ENCODE data around the gene GPD1. TPM values are rescaled to one million over a fixed set of nuclear protein-coding genes. Genes with fewer than 3 reads are reported as not detected.

Gene GPD1
- polyA plus RNA-seq: not detected

GRCh38 chr12:50103767-50104321 is at the start of gene GPD1:
GPD1 (plus strand) TSS chr12:50104008; CDS start chr12:50104051, 43 bp downstream.
- Mint-ChIP-seq H3K9me3 (no peaks in the 10 kb centered on the region), H3K27ac (peak within 1 kb of the TSS in 2 of 3 donors; percentile 64), H3K4me1 (peaks cover 4 to 11% (median 6%) of the 10 kb centered on the region in 3 donors), H3K4me3 (no peak within 1 kb of the TSS), H3K36me3 (peaks cover 1% of the 10 kb centered on the region), H3K27me3 (no peaks in the 10 kb centered on the region)

- H3K4me3 Mint-ChIP-seq: peak overlapping the region; percentile 27 to 91 (median 70)
- peaks cover 8 to 15% (median 14%) of the 10 kb centered on the region in 3 donors for H3K4me1 Mint-ChIP-seq
- no peaks in the 10 kb centered on the region for H3K36me3 Mint-ChIP-seq
- no peaks in the 10 kb centered on the region for H3K9me3 Mint-ChIP-seq
- H3K27ac Mint-ChIP-seq: peak overlapping the region in 1 of 3 donors; percentile 2
- H3K27me3 Mint-ChIP-seq: peaks cover 34% of the 10 kb centered on the region
Measured at GRCh38 chr12:50055831-50056638, 47.8 kb upstream of the GPD1 start.

DNA sequence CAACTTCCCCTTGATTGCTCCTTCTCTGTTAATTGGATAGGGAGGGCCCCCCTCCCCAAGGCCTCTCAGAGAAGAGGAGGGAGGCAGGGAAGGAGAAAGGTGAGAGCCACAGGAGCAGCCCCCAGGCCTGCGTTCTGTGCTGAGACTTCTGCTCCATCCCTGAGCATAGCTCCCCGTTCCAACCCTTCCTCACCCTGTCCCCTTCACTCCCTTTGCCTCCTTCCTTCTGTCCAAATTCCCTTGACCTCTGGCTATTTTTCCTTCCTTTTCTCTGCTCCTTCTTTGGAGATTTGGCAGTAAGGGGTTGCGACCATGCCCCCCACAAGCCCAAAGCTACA is 47.2 kb upstream of the GPD1 start:
- no peaks in the 10 kb centered on the region for H3K36me3 Mint-ChIP-seq
- H3K27me3 Mint-ChIP-seq: peaks cover 39% of the 10 kb centered on the region
- H3K4me3 Mint-ChIP-seq: peak overlapping the region; percentile 50 to 91 (median 86)
- peaks cover 8 to 15% (median 14%) of the 10 kb centered on the region in 3 donors for H3K4me1 Mint-ChIP-seq
- H3K9me3 Mint-ChIP-seq: no peaks in the 10 kb centered on the region
- H3K27ac Mint-ChIP-seq: peak overlapping the region in 2 of 3 donors; percentile 2 to 43

GRCh38 chr12:50057000-50057841 is 46.6 kb upstream of the GPD1 start, which contains the start of gene ASIC1:
ASIC1 (plus strand) TSS chr12:50057596; CDS start chr12:50058767, 1,171 bp downstream.
- Mint-ChIP-seq H3K4me3 (peak within 1 kb of the TSS; percentile 50 to 94 (median 86)), H3K27me3 (peaks cover 44% of the 10 kb centered on the region), H3K9me3 (no peaks in the 10 kb centered on the region), H3K4me1 (peaks cover 8 to 14% (median 14%) of the 10 kb centered on the region in 3 donors), H3K27ac (peak within 1 kb of the TSS in 2 of 3 donors; percentile 2 to 43), H3K36me3 (no peaks in the 10 kb centered on the region)

DNA sequence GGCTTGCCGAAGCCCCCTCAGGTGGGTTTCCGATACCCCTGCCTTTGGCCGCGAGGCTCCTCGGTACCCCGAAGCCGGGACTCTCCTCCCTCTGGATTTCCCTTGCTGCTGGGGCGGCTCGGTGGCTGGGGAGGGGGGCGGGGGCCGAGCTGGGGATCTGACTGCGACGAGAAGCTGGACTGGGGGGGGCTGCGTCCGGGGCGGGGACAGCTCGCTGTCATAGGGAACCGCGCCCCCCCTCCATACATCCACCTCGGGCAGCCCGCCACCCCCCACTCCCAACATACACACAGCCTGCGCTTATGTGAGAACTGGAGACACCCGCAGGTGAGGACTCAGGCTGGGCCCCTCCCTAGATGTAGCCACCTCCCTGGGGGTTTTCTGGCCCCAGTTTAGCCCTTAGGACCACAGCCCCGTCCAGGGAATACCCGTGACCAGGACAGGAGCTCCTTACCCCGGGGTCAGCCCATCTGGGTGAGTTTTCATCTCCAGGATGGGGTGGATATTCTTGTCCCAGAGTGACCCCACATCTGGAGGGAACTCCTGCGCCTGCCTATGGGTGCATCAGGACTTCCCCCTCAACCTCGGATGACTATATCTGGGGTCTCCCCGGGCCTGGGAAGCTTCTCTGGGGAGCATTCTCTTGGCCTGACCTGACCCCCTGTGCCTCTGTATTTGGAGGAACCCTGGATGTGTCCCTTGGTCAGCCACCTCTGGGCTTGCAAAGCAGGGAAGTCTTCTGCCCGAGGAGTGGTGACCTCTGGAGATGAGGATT is 45.7 kb upstream of the GPD1 start:
- Mint-ChIP-seq H3K27ac (no peak overlapping the region), H3K36me3 (no peaks in the 10 kb centered on the region), H3K4me3 (peak overlapping the region in 3 of 4 donors; percentile 54 to 77 (median 67)), H3K27me3 (peaks cover 47% of the 10 kb centered on the region), H3K9me3 (no peaks in the 10 kb centered on the region), H3K4me1 (peaks cover 8 to 14% (median 14%) of the 10 kb centered on the region in 3 donors)

- Mint-ChIP-seq H3K27ac (no peak overlapping the region), H3K4me3 (peak overlapping the region; percentile 41 to 77 (median 60)), H3K27me3 (peaks cover 50% of the 10 kb centered on the region)
Measured at GRCh38 chr12:50058743-50059312, 45.0 kb upstream of the GPD1 start.

GRCh38 chr12:50059440-50060119 is 44.2 kb upstream of the GPD1 start:
- no peaks in the 10 kb centered on the region for H3K36me3 Mint-ChIP-seq
- H3K27me3 Mint-ChIP-seq: peaks cover 50% of the 10 kb centered on the region
- peak overlapping the region in 3 of 4 donors; percentile 51 to 55 (median 51) for H3K4me3 Mint-ChIP-seq
- H3K27ac Mint-ChIP-seq: no peak overlapping the region
- peaks cover 8 to 14% (median 14%) of the 10 kb centered on the region in 3 donors for H3K4me1 Mint-ChIP-seq
- H3K9me3 Mint-ChIP-seq: no peaks in the 10 kb centered on the region

More at GRCh38 chr12:50058743-50059312, 45.0 kb upstream of the GPD1 start:
- H3K4me1 Mint-ChIP-seq: peaks cover 8 to 14% (median 14%) of the 10 kb centered on the region in 3 donors
- H3K36me3 Mint-ChIP-seq: no peaks in the 10 kb centered on the region
- H3K9me3 Mint-ChIP-seq: no peaks in the 10 kb centered on the region

GRCh38 chr12:50060120-50060468 is 43.7 kb upstream of the GPD1 start:
- H3K9me3 Mint-ChIP-seq: no peaks in the 10 kb centered on the region
- peaks cover 50% of the 10 kb centered on the region for H3K27me3 Mint-ChIP-seq
- peak overlapping the region in 2 of 4 donors; percentile 51 to 55 for H3K4me3 Mint-ChIP-seq
- H3K36me3 Mint-ChIP-seq: no peaks in the 10 kb centered on the region
- H3K27ac Mint-ChIP-seq: no peak overlapping the region
- peaks cover 8 to 14% (median 14%) of the 10 kb centered on the region in 3 donors for H3K4me1 Mint-ChIP-seq

GRCh38 chr12:50061171-50061570 is 42.6 kb upstream of the GPD1 start:
- no peak overlapping the region for H3K27ac Mint-ChIP-seq

DNA sequence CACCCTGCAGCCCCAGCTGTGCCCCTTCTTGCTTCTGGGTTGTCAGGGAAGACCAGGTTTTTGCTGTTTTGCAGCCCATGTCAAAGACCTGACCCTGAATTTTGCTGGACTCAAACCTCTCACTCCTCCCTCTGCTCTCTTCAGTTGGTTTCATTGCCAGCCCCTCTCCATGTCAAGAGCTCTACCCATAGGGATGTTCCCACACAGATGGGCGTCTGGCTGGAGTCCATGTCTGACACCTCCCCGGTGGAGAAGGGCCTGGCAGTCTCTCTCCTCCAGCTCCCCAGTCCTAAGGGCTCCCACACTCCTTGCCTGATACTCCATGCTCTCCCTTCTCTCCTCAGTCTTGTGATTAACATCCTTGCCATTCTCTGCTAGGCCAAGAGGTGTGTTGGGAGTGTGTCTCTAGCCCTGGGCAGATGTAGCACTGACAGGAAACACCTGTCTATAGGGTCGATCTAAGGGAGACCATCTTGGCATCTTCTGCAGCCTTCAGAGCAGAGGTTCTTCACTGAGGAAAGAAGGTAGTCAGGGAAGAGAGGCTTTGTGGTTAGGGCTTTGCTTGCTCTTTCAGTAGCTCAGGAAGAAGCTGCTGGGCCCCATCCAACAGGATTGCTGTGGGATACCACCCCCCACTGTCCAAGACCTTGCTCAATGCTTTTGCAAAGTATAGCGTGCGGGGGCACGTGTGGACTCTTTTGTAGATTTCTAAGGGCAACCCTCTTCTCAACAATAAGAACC is 41.7 kb upstream of the GPD1 start:
- Mint-ChIP-seq H3K27me3 (peaks cover 34% of the 10 kb centered on the region), H3K27ac (no peak overlapping the region), H3K36me3 (no peaks in the 10 kb centered on the region), H3K4me3 (peak overlapping the region in 1 of 4 donors; percentile 18), H3K9me3 (no peaks in the 10 kb centered on the region), H3K4me1 (peaks cover 0 to 1% (median under 1%) of the 10 kb centered on the region in 3 donors)

More at GRCh38 chr12:50061171-50061570, 42.6 kb upstream of the GPD1 start:
- H3K9me3 Mint-ChIP-seq: no peaks in the 10 kb centered on the region
- H3K27me3 Mint-ChIP-seq: peaks cover 43% of the 10 kb centered on the region
- H3K36me3 Mint-ChIP-seq: no peaks in the 10 kb centered on the region
- peaks cover 2 to 9% (median 8%) of the 10 kb centered on the region in 3 donors for H3K4me1 Mint-ChIP-seq
- no peak overlapping the region for H3K4me3 Mint-ChIP-seq

GRCh38 chr12:50062728-50063460 is 40.9 kb upstream of the GPD1 start:
- peaks cover 33% of the 10 kb centered on the region for H3K27me3 Mint-ChIP-seq
- no peak overlapping the region for H3K27ac Mint-ChIP-seq
- no peaks in the 10 kb centered on the region for H3K4me1 Mint-ChIP-seq

DNA sequence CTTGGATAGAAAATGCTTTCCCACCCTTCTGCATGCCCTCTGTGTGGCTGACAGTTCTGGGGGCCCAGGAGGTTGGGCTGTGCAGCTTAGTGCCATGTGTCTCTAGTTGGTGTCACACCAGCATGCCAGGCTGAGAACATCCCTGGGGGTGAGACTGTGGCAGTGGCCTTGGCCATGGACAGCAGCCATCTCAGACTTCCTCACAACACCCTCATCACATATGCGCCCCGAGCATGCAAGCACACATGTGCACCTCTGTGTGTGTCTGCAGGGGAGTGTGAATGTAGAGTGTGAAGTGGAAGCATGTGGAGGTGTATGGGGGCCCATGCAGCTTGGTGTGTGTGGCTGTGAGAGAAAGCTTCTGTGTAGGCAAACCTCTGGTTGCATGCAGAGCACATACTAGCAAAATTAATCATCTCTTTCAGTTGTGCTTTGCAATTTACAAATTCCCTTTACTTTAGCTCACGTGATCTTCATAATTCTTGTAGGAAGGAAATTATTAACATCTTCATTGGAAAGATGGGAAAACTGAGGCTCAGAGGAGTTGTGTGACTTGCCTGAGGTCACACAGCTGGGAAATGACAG is 38.0 kb upstream of the GPD1 start:
- H3K36me3 Mint-ChIP-seq: no peaks in the 10 kb centered on the region
- H3K27me3 Mint-ChIP-seq: peaks cover 20% of the 10 kb centered on the region
- H3K4me1 Mint-ChIP-seq: peaks cover 0 to 7% (median 7%) of the 10 kb centered on the region in 3 donors
- no peak overlapping the region for H3K4me3 Mint-ChIP-seq
- H3K27ac Mint-ChIP-seq: no peak overlapping the region
- no peaks in the 10 kb centered on the region for H3K9me3 Mint-ChIP-seq

More at GRCh38 chr12:50062728-50063460, 40.9 kb upstream of the GPD1 start:
- Mint-ChIP-seq H3K4me3 (no peak overlapping the region), H3K9me3 (no peaks in the 10 kb centered on the region), H3K36me3 (no peaks in the 10 kb centered on the region)
